SK-N-SH treated with all-trans-retinoic acid at 6 μM for 48 hours (cell line): ENCODE measurements around the gene SENP1.

Experiments
- ATAC-seq: fragments of 200-7000 bp; cut with Tn5 transposase; 3 replicates; pipeline ENCODE4 v1.9.1; 2020; ENCODE audit warnings: mild to moderate bottlenecking, moderate library complexity
- ARNTL ChIP-seq: fragments of 450-650 bp; formaldehyde crosslinking; IDR thresholded peaks from 2 replicates; pipeline ENCODE4 v1.5.0; 2020; ENCODE audit warnings: low read depth, mild to moderate bottlenecking, moderate library complexity, borderline replicate concordance
- BACH2 ChIP-seq: fragments of 250-450 bp; sonication (Bioruptor Pico); IDR thresholded peaks from 2 replicates; pipeline ENCODE4 v1.9.0; 2021; ENCODE audit warnings: mild to moderate bottlenecking, borderline replicate concordance
- ESRRG ChIP-seq: fragments of 250-450 bp; sonication (Bioruptor Pico); IDR thresholded peaks from 2 replicates; pipeline ENCODE4 v1.6.1; 2021; ENCODE audit warnings: mild to moderate bottlenecking
- GLIS3 ChIP-seq: fragments of 250-450 bp; sonication (Bioruptor Pico); IDR thresholded peaks from 2 replicates; pipeline ENCODE4 v1.5.0; 2020; ENCODE audit warnings: mild to moderate bottlenecking, moderate library complexity
- ISL1 ChIP-seq: fragments of 250-450 bp; sonication (Bioruptor Pico); IDR thresholded peaks from 2 replicates; pipeline ENCODE4 v2.1.2; 2022; ENCODE audit warnings: mild to moderate bottlenecking, moderate library complexity
- PPARA ChIP-seq: fragments of 250-450 bp; sonication (Bioruptor Pico); IDR thresholded peaks from 2 replicates; pipeline ENCODE4 v1.5.0; 2020; ENCODE audit warnings: mild to moderate bottlenecking, borderline replicate concordance
- SNAI2 ChIP-seq: fragments of 250-450 bp; sonication (Bioruptor Pico); IDR thresholded peaks from 2 replicates; pipeline ENCODE4 v1.5.0; 2020; ENCODE audit warnings: mild to moderate bottlenecking, moderate library complexity
- TCF4 ChIP-seq: fragments of 250-450 bp; sonication (Bioruptor Pico); IDR thresholded peaks from 2 replicates; pipeline ENCODE4 v1.8.0; 2021; ENCODE audit warnings: mild to moderate bottlenecking, moderate library complexity, borderline replicate concordance
- TOX ChIP-seq: fragments of 250-450 bp; sonication (Bioruptor Pico); IDR thresholded peaks from 2 replicates; pipeline ENCODE4 v1.8.0; 2021; ENCODE audit warnings: mild to moderate bottlenecking, moderate library complexity, borderline replicate concordance
- ZC3H10 ChIP-seq: fragments of 250-450 bp; sonication (Bioruptor Pico); IDR thresholded peaks from 2 replicates; pipeline ENCODE4 v1.5.1; 2021; ENCODE audit warnings: mild to moderate bottlenecking, moderate library complexity
- ZFP3 ChIP-seq: fragments of 250-450 bp; sonication (Bioruptor Pico); IDR thresholded peaks from 2 replicates; pipeline ENCODE4 v1.5.0; 2020; ENCODE audit warnings: mild to moderate bottlenecking, moderate library complexity
- ZFP30 ChIP-seq: fragments of 450-650 bp; formaldehyde crosslinking; IDR thresholded peaks from 2 replicates; pipeline ENCODE4 v1.5.0; 2022; ENCODE audit warnings: mild to moderate bottlenecking, moderate library complexity
- ZNF565 ChIP-seq: fragments of 450-650 bp; formaldehyde crosslinking; conservative IDR thresholded peaks from 2 replicates; pipeline ENCODE4 v1.5.0; 2020; ENCODE audit warnings: low read depth, mild to moderate bottlenecking, moderate library complexity
- ZNF8 ChIP-seq: fragments of 450-650 bp; formaldehyde crosslinking; IDR thresholded peaks from 2 replicates; pipeline ENCODE4 v1.5.0; 2020; ENCODE audit warnings: mild to moderate bottlenecking, moderate library complexity
- TF ChIP-seq, protein P1 (sequence below): fragments of 250-450 bp; sonication (Bioruptor Pico); IDR thresholded peaks from 2 replicates; pipeline ENCODE4 v1.8.0; 2021; ENCODE audit warnings: low read depth, mild to moderate bottlenecking, moderate library complexity, borderline replicate concordance
- TF ChIP-seq, protein P2 (sequence below): fragments of 250-450 bp; sonication (Bioruptor Pico); IDR thresholded peaks from 2 replicates; pipeline ENCODE4 v1.8.0; 2020; ENCODE audit warnings: mild to moderate bottlenecking, moderate library complexity, borderline replicate concordance
- TF ChIP-seq, protein P3 (sequence below): fragments of 250-450 bp; sonication (Bioruptor Pico); IDR thresholded peaks from 2 replicates; pipeline ENCODE4 v1.5.0; 2020; ENCODE audit warnings: mild to moderate bottlenecking, moderate library complexity
- TF ChIP-seq, protein P4 (sequence below): fragments of 250-450 bp; sonication (Bioruptor Pico); IDR thresholded peaks from 2 replicates; pipeline ENCODE4 v1.5.1; 2021; ENCODE audit warnings: mild to moderate bottlenecking, moderate library complexity

SENP1 gene

DNA sequence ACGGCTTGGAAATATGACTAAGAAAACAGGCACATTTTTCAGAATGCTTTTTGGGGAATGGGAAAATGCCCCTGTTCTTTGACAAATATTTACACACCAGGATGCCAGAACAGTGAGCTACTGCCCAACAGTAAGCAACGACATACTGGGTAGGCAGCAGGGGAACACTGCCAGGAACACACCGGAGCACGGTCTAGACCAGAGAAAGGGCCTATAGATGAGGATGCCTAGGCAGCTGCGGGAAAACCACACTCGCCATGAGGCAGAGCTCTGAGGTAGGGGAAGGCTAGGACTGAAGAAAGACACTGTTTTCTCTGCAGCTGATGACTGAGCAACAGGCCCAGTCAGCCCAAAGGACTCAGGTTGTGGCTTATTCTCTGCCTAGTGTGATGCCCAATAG lies 55.7 kb downstream of the SENP1 start:
- ATAC-seq: no peak
- TF ChIP-seq, protein P1, sequence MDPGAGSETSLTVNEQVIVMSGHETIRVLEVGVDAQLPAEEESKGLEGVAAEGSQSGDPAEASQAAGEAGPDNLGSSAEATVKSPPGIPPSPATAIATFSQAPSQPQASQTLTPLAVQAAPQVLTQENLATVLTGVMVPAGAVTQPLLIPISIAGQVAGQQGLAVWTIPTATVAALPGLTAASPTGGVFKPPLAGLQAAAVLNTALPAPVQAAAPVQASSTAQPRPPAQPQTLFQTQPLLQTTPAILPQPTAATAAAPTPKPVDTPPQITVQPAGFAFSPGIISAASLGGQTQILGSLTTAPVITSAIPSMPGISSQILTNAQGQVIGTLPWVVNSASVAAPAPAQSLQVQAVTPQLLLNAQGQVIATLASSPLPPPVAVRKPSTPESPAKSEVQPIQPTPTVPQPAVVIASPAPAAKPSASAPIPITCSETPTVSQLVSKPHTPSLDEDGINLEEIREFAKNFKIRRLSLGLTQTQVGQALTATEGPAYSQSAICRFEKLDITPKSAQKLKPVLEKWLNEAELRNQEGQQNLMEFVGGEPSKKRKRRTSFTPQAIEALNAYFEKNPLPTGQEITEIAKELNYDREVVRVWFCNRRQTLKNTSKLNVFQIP: no peak
- TF ChIP-seq ZFP3 (CRISPR knock-in tag) (no peak), PPARA (no peak), ZFP30 (CRISPR knock-in tag) (no peak), ESRRG (CRISPR knock-in tag) (no peak), TOX (no peak), TCF4 (CRISPR knock-in tag) (no peak), ISL1 (no peak), ZNF8 (CRISPR knock-in tag) (no peak), GLIS3 (CRISPR knock-in tag) (no peak)
- TF ChIP-seq, protein P2, sequence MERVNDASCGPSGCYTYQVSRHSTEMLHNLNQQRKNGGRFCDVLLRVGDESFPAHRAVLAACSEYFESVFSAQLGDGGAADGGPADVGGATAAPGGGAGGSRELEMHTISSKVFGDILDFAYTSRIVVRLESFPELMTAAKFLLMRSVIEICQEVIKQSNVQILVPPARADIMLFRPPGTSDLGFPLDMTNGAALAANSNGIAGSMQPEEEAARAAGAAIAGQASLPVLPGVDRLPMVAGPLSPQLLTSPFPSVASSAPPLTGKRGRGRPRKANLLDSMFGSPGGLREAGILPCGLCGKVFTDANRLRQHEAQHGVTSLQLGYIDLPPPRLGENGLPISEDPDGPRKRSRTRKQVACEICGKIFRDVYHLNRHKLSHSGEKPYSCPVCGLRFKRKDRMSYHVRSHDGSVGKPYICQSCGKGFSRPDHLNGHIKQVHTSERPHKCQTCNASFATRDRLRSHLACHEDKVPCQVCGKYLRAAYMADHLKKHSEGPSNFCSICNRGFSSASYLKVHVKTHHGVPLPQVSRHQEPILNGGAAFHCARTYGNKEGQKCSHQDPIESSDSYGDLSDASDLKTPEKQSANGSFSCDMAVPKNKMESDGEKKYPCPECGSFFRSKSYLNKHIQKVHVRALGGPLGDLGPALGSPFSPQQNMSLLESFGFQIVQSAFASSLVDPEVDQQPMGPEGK (CRISPR knock-in tag): no peak
- TF ChIP-seq, protein P3, sequence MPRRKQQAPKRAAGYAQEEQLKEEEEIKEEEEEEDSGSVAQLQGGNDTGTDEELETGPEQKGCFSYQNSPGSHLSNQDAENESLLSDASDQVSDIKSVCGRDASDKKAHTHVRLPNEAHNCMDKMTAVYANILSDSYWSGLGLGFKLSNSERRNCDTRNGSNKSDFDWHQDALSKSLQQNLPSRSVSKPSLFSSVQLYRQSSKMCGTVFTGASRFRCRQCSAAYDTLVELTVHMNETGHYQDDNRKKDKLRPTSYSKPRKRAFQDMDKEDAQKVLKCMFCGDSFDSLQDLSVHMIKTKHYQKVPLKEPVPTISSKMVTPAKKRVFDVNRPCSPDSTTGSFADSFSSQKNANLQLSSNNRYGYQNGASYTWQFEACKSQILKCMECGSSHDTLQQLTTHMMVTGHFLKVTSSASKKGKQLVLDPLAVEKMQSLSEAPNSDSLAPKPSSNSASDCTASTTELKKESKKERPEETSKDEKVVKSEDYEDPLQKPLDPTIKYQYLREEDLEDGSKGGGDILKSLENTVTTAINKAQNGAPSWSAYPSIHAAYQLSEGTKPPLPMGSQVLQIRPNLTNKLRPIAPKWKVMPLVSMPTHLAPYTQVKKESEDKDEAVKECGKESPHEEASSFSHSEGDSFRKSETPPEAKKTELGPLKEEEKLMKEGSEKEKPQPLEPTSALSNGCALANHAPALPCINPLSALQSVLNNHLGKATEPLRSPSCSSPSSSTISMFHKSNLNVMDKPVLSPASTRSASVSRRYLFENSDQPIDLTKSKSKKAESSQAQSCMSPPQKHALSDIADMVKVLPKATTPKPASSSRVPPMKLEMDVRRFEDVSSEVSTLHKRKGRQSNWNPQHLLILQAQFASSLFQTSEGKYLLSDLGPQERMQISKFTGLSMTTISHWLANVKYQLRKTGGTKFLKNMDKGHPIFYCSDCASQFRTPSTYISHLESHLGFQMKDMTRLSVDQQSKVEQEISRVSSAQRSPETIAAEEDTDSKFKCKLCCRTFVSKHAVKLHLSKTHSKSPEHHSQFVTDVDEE (CRISPR knock-in tag): no peak
- TF ChIP-seq, protein P4, sequence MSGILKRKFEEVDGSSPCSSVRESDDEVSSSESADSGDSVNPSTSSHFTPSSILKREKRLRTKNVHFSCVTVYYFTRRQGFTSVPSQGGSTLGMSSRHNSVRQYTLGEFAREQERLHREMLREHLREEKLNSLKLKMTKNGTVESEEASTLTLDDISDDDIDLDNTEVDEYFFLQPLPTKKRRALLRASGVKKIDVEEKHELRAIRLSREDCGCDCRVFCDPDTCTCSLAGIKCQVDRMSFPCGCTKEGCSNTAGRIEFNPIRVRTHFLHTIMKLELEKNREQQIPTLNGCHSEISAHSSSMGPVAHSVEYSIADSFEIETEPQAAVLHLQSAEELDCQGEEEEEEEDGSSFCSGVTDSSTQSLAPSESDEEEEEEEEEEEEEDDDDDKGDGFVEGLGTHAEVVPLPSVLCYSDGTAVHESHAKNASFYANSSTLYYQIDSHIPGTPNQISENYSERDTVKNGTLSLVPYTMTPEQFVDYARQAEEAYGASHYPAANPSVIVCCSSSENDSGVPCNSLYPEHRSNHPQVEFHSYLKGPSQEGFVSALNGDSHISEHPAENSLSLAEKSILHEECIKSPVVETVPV: no peak

DNA sequence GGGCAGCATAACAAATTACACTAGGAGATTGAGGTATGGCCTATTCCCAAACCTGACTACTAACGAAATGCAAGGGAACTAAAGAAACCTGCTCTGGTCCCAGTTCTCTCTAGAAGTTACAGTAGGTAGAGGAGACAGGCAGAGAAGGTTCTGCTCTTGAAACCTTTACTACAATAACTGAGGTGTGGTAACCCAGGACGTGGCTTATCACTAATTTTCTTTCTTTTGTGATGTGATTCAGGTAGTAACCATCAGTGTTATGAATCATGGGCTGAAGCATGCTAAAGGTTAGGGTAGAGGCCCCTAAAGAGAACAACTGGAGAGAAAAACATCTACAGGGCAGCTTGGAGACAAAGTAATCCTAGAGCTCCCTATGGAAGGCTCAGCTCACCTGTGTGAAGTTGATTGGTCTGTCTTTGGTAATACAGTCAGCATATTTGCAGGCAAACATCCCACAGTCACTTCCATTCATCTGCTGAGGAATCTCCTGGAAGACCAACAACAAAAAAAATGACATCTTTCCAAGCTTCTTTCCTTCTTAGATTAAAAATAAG lies 59.8 kb downstream of the SENP1 start:
- no peak for TF ChIP-seq ZNF565 (CRISPR knock-in tag)
- TF ChIP-seq ZNF8 (CRISPR knock-in tag): no peak
- TF ChIP-seq SNAI2 (CRISPR knock-in tag): no peak
- TF ChIP-seq, protein P2 (CRISPR knock-in tag): no peak
- no peak for ATAC-seq

DNA sequence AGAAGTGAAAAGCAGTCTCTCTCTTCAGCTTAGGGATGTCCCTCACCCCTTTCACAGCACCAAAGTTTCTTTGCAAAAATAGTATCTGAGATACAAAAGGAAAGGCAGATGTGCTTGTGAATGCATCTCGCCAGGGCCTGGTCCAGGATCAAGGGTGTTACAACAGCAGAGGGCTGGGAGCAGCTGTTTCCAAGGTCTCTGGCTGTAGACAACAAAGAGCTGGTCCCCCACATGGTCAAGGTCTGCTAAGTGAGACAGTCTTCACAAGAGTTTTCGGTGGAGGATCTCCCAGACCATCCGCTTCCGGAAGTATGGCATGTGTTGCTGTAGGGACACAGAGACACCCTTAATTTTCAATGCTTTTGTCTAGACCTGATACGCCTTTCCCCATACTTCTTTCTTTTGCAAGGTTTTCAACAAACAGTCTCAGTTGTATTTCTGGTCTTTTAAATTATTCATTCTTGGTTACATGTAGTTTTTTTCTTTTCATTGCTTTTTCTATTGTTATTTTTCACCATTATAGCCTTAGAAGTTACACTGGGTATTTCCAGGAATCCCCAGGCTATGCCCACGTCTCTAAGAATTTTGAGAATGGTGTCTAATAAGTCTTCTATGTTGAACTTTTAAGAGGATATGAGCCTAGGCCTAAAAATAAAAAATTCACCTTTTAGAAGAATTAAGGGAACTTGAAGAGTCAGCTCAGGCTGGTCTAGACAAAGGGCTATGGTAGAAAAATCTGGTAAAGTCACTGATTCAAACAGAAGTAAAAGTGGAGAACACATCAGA lies 60.6 kb downstream of the SENP1 start:
- ATAC-seq: no peak
- TF ChIP-seq BACH2 (CRISPR knock-in tag): no peak
- TF ChIP-seq ZFP3 (CRISPR knock-in tag): no peak
- no peak for TF ChIP-seq GLIS3 (CRISPR knock-in tag)
- no peak for TF ChIP-seq ZC3H10 (CRISPR knock-in tag)
- TF ChIP-seq, protein P4: no peak
- TF ChIP-seq ISL1: no peak
- TF ChIP-seq ARNTL (CRISPR knock-in tag): no peak
- no peak for TF ChIP-seq ZNF565 (CRISPR knock-in tag)
- no peak for TF ChIP-seq PPARA
- TF ChIP-seq, all 23 proteins: peak for 0
